GM23338 (cell line): ENCODE measurements around the gene SMAD3. TPM values are rescaled to one million over a fixed set of nuclear protein-coding genes. Genes with fewer than 3 reads are reported as not detected.

Experiments used
- ATAC-seq: fragments of 200-7000 bp; cut with Tn5 transposase; 3 replicates; pipeline ENCODE4 v1.9.1; 2020
- DNase-seq: peaks from one replicate; pipeline ENCODE4 v3.0.0-alpha.2; 2015; ENCODE audit warnings: low spot score
- H2AFZ ChIP-seq: fragments of 200-600 bp; sonication (generic); 2 replicates; pipeline ENCODE4 v1.8.0; 2016; ENCODE audit warnings: antibody characterized with exemption, mild to moderate bottlenecking, moderate library complexity
- H3F3A ChIP-seq: fragments of 200-600 bp; sonication (generic); replicated peaks from 2 replicates; pipeline ENCODE4 v1.8.0; 2017; ENCODE audit warnings: antibody characterized with exemption, mixed run types, low read depth
- H3K27ac ChIP-seq: fragments of 200-600 bp; sonication (generic); 2 replicates; pipeline ENCODE4 v1.6.1; 2016; ENCODE audit warnings: low read depth
- H3K27me3 ChIP-seq: fragments of 200-600 bp; sonication (generic); 2 replicates; pipeline ENCODE4 v1.8.0; 2016; ENCODE audit warnings: mild to moderate bottlenecking, mixed run types, moderate library complexity; ENCODE audit not compliant: insufficient read depth
- H3K36me3 ChIP-seq: fragments of 200-600 bp; sonication (generic); 2 replicates; pipeline ENCODE4 v1.8.0; 2016; ENCODE audit warnings: mild to moderate bottlenecking; ENCODE audit not compliant: insufficient read depth
- H3K4me1 ChIP-seq: fragments of 200-600 bp; sonication (generic); 2 replicates; pipeline ENCODE4 v1.8.0; 2016; ENCODE audit warnings: mild to moderate bottlenecking, moderate library complexity; ENCODE audit not compliant: insufficient read depth
- H3K4me2 ChIP-seq: fragments of 200-600 bp; sonication (generic); 2 replicates; pipeline ENCODE4 v1.7.1; 2017; ENCODE audit warnings: mixed run types
- H3K4me3 ChIP-seq: fragments of 200-600 bp; sonication (generic); 2 replicates; pipeline ENCODE4 v1.6.1; 2016; ENCODE audit warnings: mixed run types
- H3K79me2 ChIP-seq: fragments of 200-600 bp; sonication (generic); replicated peaks from 2 replicates; pipeline ENCODE4 v1.8.0; 2017; ENCODE audit warnings: mild to moderate bottlenecking; ENCODE audit not compliant: insufficient read depth
- H3K9me2 ChIP-seq: fragments of 200-600 bp; sonication (generic); 2 replicates; pipeline ENCODE4 v1.8.0; 2017; ENCODE audit not compliant: insufficient read depth
- H4K20me1 ChIP-seq: fragments of 200-600 bp; sonication (generic); replicated peaks from 2 replicates; pipeline ENCODE4 v1.8.0; 2017; ENCODE audit warnings: mild to moderate bottlenecking; ENCODE audit not compliant: insufficient read depth
- H3K27ac Mint-ChIP-seq: 2 replicates; pipeline ENCODE4 v1.8.0; 2020; ENCODE audit warnings: inconsistent platforms, mild to moderate bottlenecking, moderate library complexity, mixed read lengths
- H3K27me3 Mint-ChIP-seq: 3 replicates; pipeline ENCODE4 v1.8.0; 2022; ENCODE audit warnings: low read depth, mild to moderate bottlenecking, moderate library complexity, mixed read lengths, inconsistent platforms; ENCODE audit not compliant: insufficient read depth, poor library complexity
- H3K36me3 Mint-ChIP-seq: 3 replicates; pipeline ENCODE4 v1.8.0; 2021; ENCODE audit warnings: low read depth, mild to moderate bottlenecking, inconsistent platforms, moderate library complexity, mixed read lengths
- H3K4me1 Mint-ChIP-seq: 3 replicates; pipeline ENCODE4 v1.8.0; 2020; ENCODE audit warnings: mild to moderate bottlenecking, inconsistent platforms, mixed read lengths
- H3K4me3 Mint-ChIP-seq: 3 replicates; pipeline ENCODE4 v1.8.0; 2021; ENCODE audit warnings: moderate library complexity, mild to moderate bottlenecking, inconsistent platforms, mixed read lengths
- H3K9me3 Mint-ChIP-seq: 3 replicates; pipeline ENCODE4 v1.8.0; 2020; ENCODE audit warnings: moderate library complexity, mild to moderate bottlenecking, inconsistent platforms, mixed read lengths
- CREB1 ChIP-seq: fragments of 250-450 bp; sonication (Bioruptor Pico); IDR thresholded peaks from 2 replicates; pipeline ENCODE4 v1.5.0; 2020; ENCODE audit warnings: low read depth, mild to moderate bottlenecking, moderate library complexity
- EZH2 ChIP-seq: fragments of 200-600 bp; sonication (generic); IDR thresholded peaks from one replicate; pipeline ENCODE4 v1.8.0; 2017; ENCODE audit warnings: antibody characterized with exemption, mild to moderate bottlenecking, low read depth; ENCODE audit not compliant: unreplicated experiment
- EZH2phosphoT487 ChIP-seq: fragments of 200-600 bp; sonication (generic); IDR thresholded peaks from one replicate; pipeline ENCODE4 v1.8.1; 2018; ENCODE audit warnings: antibody characterized with exemption; ENCODE audit not compliant: unreplicated experiment
- JUNB ChIP-seq: IDR thresholded peaks from one replicate; pipeline ENCODE4 v1.6.1; 2016; ENCODE audit warnings: antibody characterized with exemption; ENCODE audit not compliant: unreplicated experiment
- NANOG ChIP-seq: IDR thresholded peaks from 2 replicates; pipeline ENCODE4 v1.6.1; 2016; ENCODE audit warnings: antibody characterized with exemption, borderline replicate concordance
- POLR2AphosphoS5 ChIP-seq: IDR thresholded peaks from 2 replicates; pipeline ENCODE4 v1.6.1; 2016; ENCODE audit warnings: antibody characterized with exemption, low read depth
- STAT1 ChIP-seq: IDR thresholded peaks from one replicate; pipeline ENCODE4 v1.6.1; 2016; ENCODE audit warnings: antibody characterized with exemption; ENCODE audit not compliant: unreplicated experiment
- ZNF331 ChIP-seq: fragments of 250-450 bp; sonication (Bioruptor Pico); IDR thresholded peaks from 2 replicates; pipeline ENCODE4 v1.5.0; 2020; ENCODE audit warnings: low read depth, mild to moderate bottlenecking, moderate library complexity
- polyA plus RNA-seq: library from polyadenylated mRNA; unstranded; fragments of >200 nt; fragmentation: Nextera tagmentation; extraction: Ambion mirVana; gene quantifications from 2 replicates; pipeline ENCODE4 v1.2.1, GENCODE V29; 2016
- total RNA-seq: library from RNA; depleted of rRNA; stranded (reverse); fragments of >200 nt; shearing (Covaris generic); gene quantifications from 2 replicates; pipeline ENCODE4 v1.2.3, GENCODE V29; 2014
- TF ChIP-seq, protein P1 (sequence below): IDR thresholded peaks from one replicate; pipeline ENCODE4 v1.6.1; 2018; ENCODE audit warnings: antibody characterized with exemption; ENCODE audit not compliant: unreplicated experiment
- TF ChIP-seq, protein P2 (sequence below): IDR thresholded peaks from 2 replicates; pipeline ENCODE4 v1.6.1; 2016; ENCODE audit warnings: antibody characterized with exemption
- TF ChIP-seq, protein P3 (sequence below), 2 experiments: fragments of 200-600 bp in 1 of 2; sonication (generic) in 1 of 2; conservative IDR thresholded peaks; 2 replicates each; pipeline versions ENCODE4 v1.5.1 to v1.6.1; 2016 to 2017; ENCODE audit warnings: antibody characterized with exemption in 2 of 2, low read depth in 2 of 2, mild to moderate bottlenecking in 2 of 2, moderate library complexity in 1 of 2

The SMAD3 gene
- total and polyA plus RNA-seq, 2 experiments from 2014 or later, result 4.9 to 11.6 TPM

DNA sequence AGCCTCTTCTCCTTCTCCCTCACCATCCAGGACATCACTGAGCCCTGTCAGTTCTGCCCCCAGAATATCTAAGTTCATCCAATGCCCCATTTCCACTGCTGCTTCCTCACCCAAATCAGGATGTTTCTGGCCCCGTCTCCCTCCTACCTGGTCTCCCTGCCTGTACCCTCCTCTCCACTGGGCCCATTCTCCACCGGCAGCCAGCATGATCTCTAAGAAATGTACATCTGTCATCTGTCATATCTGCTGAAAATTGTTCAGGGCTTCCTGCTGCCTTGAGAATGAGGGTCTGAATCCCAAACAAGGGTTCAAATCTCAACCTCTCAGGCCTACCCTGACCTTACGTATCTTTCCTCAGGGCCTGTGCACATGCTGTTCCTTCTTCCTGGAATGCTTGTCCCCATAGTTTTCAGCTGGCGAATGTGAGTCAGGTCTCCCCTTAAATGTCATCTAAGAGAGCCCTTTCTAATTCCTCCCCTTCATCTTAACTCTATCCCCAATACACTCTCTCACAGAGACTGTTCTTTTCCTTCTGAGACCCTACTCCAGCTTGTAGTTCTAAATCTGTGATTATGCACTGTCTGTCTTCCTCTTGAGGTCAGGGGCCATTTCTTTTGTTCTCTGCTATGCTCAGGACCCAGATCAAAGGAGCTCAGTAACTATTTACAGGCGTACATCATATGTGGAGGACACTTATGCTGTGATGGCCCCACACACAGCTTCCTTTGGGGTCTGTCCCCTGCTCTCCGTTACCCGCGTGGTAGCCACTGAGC lies 40.8 kb downstream of the SMAD3 start (continued):
- TF ChIP-seq, protein P1, sequence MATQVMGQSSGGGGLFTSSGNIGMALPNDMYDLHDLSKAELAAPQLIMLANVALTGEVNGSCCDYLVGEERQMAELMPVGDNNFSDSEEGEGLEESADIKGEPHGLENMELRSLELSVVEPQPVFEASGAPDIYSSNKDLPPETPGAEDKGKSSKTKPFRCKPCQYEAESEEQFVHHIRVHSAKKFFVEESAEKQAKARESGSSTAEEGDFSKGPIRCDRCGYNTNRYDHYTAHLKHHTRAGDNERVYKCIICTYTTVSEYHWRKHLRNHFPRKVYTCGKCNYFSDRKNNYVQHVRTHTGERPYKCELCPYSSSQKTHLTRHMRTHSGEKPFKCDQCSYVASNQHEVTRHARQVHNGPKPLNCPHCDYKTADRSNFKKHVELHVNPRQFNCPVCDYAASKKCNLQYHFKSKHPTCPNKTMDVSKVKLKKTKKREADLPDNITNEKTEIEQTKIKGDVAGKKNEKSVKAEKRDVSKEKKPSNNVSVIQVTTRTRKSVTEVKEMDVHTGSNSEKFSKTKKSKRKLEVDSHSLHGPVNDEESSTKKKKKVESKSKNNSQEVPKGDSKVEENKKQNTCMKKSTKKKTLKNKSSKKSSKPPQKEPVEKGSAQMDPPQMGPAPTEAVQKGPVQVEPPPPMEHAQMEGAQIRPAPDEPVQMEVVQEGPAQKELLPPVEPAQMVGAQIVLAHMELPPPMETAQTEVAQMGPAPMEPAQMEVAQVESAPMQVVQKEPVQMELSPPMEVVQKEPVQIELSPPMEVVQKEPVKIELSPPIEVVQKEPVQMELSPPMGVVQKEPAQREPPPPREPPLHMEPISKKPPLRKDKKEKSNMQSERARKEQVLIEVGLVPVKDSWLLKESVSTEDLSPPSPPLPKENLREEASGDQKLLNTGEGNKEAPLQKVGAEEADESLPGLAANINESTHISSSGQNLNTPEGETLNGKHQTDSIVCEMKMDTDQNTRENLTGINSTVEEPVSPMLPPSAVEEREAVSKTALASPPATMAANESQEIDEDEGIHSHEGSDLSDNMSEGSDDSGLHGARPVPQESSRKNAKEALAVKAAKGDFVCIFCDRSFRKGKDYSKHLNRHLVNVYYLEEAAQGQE, result no peak
- TF ChIP-seq, protein P2, sequence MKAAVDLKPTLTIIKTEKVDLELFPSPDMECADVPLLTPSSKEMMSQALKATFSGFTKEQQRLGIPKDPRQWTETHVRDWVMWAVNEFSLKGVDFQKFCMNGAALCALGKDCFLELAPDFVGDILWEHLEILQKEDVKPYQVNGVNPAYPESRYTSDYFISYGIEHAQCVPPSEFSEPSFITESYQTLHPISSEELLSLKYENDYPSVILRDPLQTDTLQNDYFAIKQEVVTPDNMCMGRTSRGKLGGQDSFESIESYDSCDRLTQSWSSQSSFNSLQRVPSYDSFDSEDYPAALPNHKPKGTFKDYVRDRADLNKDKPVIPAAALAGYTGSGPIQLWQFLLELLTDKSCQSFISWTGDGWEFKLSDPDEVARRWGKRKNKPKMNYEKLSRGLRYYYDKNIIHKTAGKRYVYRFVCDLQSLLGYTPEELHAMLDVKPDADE, result no peak
- no peak for TF ChIP-seq POLR2AphosphoS5

DNA sequence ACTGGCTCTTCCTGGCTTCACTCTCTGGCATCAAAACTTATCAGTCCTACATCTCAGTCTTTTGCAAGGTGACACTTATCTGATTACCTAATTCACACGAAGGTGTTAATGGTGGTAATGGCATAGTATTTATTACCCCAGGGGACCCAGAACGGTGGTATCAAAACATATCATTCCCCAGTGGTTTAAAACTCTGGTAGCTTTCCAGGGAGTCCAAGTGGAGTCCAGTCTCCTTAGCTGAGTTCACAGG lies 41.3 kb downstream of the SMAD3 start:
- no peak for DNase-seq
- H3K4me2 ChIP-seq, result no peak overlapping the region
- H3K27me3 ChIP-seq, result no peaks in the 10 kb centered on the region
- H3K9me2 ChIP-seq, result 0 out of 2 replicates have a peak, but pooled peaks cover under 1% of the 10 kb centered on the region
- no peak overlapping the region for H3K27ac ChIP-seq
- ATAC-seq, result no peak
- no peaks in the 10 kb centered on the region for H4K20me1 ChIP-seq
- peaks cover 8% of the 10 kb centered on the region; the same call in 1 of the 2 replicates for H3K4me1 ChIP-seq
- Mint-ChIP-seq H3K36me3 (peaks cover 15% of the 10 kb centered on the region; the same call in 2 of the 3 replicates), H3K9me3 (peaks cover 18% of the 10 kb centered on the region; the same call in 2 of the 3 replicates), H3K4me1 (peaks cover 24% of the 10 kb centered on the region), H3K27ac (no peak overlapping the region), H3K27me3 (peaks cover 5% of the 10 kb centered on the region), H3K4me3 (no peak overlapping the region)
- H3F3A ChIP-seq, result no peaks in the 10 kb centered on the region
- H3K4me3 ChIP-seq, result no peak overlapping the region
- no peak overlapping the region for H2AFZ ChIP-seq
- H3K36me3 ChIP-seq, result peaks cover 8% of the 10 kb centered on the region
- H3K79me2 ChIP-seq, result peaks cover 27% of the 10 kb centered on the region
- TF ChIP-seq EZH2 (no peak), EZH2phosphoT487 (no peak), ZNF331 (CRISPR knock-in tag) (no peak), JUNB (no peak), CREB1 (CRISPR knock-in tag) (no peak), NANOG (no peak), POLR2AphosphoS5 (no peak), STAT1 (no peak)
- TF ChIP-seq, protein P3, sequence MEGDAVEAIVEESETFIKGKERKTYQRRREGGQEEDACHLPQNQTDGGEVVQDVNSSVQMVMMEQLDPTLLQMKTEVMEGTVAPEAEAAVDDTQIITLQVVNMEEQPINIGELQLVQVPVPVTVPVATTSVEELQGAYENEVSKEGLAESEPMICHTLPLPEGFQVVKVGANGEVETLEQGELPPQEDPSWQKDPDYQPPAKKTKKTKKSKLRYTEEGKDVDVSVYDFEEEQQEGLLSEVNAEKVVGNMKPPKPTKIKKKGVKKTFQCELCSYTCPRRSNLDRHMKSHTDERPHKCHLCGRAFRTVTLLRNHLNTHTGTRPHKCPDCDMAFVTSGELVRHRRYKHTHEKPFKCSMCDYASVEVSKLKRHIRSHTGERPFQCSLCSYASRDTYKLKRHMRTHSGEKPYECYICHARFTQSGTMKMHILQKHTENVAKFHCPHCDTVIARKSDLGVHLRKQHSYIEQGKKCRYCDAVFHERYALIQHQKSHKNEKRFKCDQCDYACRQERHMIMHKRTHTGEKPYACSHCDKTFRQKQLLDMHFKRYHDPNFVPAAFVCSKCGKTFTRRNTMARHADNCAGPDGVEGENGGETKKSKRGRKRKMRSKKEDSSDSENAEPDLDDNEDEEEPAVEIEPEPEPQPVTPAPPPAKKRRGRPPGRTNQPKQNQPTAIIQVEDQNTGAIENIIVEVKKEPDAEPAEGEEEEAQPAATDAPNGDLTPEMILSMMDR (conservative IDR thresholded peaks at IDR 0.05; ENCODE audit: low read depth in 2 of 2), result no peak
- TF ChIP-seq, protein P1, result no peak
- TF ChIP-seq, protein P2, result no peak
